HG02588 (cell line): ENCODE measurements around the gene CD2AP.
"Not testable (repeated sequence)": the region's sequence is repeated elsewhere in the genome, so short reads cannot be mapped to it uniquely, and the experiment has no call there.

Source experiments
- ATAC-seq: cut with Tn5 transposase; IDR thresholded peaks from one replicate; pipeline ENCODE4 v1.9.1; 2021; ENCODE audit warnings: mild to moderate bottlenecking, moderate library complexity; ENCODE audit not compliant: unreplicated experiment

Gene CD2AP

DNA sequence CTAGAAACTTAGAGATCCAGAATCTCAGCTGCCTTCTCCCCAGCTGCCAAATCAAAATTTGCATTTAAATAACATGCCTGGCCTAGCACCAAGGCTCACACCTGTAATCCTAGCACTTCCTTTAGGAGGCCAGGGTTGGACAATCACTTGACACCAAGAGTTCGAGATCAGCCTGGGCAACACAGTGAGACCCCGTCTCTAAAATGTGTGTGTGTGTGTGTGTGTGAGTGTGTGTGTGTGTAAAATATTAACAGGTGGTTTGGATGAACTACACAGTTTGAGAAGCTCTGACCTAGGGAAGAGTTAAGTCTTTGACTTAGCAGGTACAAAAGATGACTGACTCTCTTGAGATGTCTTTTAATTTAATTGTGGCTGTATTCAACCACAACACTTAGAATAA is 20.2 kb upstream of the CD2AP start:
- no peak for ATAC-seq

GRCh38 chr6:47464052-47464451 is 13.5 kb upstream of the CD2AP start:
- no peak for ATAC-seq

DNA sequence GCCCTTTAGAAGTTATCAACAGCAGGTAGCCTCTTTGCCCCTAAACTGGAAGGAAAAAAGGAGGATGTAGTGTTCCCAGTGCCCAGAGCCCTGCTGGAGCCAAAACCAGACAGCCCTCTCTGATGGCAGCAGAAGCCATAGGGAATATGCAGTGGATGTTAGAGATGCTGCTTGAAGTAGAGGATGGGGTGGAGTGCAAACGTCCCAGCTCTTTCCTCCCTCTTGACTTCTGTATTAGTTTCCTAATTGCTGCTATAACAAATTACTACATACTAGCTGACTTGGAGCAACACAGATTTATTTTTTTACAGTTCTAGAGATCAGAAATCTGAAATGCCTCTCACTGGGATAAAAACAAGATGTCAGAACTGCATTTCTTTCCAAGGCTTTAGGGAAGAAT is 12.5 kb upstream of the CD2AP start:
- no peak for ATAC-seq

GRCh38 chr6:47471911-47472310 is 5.7 kb upstream of the CD2AP start:
- ATAC-seq = no peak

DNA sequence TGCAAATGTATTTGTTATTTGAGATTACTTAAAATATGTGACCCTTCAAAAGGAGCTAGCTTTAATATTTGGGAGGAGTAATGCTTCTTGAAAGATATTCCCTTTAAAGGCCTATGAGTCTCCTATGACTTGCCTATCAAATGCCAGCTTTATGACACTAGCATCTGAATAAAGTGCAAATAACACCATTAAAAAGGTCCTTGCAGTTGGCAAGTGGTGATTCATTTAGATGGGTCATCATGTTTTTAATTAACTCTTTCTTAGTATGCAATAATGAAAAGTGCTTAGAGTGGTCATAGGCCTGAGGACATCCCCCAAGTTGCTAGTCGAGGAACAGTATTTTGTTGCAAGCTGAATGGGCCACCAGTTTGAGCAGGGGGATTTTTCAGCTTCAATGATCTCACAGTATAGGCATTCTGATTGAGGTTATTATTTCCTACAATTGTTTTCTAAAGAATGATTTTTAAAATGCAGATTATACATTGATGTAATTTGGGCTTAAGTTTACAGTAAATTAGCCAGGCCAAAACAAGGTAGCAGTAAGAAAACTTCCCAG is 3.7 kb upstream of the CD2AP start:
- no peak for ATAC-seq

- ATAC-seq = no peak
Observed at GRCh38 chr6:47475319-47475816, 2.2 kb upstream of the CD2AP start.

GRCh38 chr6:47476781-47477496 is 650 bp upstream of the CD2AP start:
- no peak for ATAC-seq

- ATAC-seq = no peak
Observed at GRCh38 chr6:47478233-47479139, 897 bp downstream of the CD2AP start.

DNA sequence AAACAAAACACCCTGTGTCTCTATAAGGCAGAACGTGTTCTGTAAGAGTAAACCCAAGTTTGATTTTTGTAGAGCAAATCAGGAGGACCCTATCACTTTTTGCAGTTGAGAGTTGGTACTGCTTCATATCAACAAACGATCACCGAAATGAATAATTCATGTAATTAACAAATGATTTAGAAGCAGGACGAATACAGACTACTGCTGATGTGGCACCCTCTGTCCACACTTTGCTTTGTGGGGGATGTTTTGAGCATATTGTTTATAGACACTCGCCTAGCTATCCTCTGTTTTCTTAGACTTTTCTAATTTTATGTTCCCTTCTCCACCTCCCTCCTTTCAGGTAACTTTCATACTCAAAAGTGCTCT is 1.5 kb downstream of the CD2AP start:
- ATAC-seq = no peak

GRCh38 chr6:47479874-47480273 is 2.3 kb downstream of the CD2AP start:
- no peak for ATAC-seq

DNA sequence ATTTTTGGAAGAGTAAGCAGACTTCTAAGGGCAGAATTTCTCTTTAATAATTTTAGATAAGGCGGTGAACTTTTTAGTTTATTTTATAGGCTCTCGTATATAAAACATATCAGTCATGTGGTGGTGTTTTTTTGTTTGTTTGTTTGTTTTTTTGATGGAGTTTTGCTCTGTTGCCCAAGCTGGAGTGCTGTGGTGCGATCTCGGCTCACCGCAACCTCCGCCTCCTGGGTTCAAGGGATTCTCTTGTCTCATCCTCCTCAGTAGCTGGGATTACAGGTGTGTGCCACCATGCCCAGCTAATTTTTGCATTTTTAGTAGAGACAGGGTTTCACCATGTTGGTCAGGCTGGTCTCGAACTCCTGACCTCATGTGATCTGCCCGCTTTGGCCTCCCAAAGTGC is 3.6 kb downstream of the CD2AP start:
- not testable (repeated sequence) for ATAC-seq

DNA sequence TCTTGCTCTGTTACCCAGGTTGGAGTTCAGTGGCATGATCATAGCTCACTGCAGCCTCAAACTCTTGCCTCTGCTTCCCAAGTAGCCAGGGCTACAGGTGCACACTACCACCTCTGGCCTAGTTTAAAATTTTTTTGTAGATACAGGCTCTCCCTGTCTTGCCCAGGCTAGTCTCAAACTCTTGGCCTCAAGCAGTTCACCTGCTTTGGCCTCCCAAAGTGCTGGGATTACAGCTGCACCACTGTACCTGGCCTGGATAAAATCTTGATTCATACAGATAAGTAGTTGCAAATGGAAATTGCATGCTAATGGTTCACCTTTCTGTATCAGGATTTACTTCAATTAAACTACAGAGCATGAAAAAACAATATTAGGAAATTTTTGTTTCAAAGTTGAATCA is 4.2 kb downstream of the CD2AP start:
- no peak for ATAC-seq

- ATAC-seq = peak; percentile 17
Observed at GRCh38 chr6:47483516-47483852, 5.9 kb downstream of the CD2AP start.

- peak; percentile 44 for ATAC-seq
Observed at GRCh38 chr6:47483853-47484546, 6.4 kb downstream of the CD2AP start.

- no peak for ATAC-seq
Observed at GRCh38 chr6:47484616-47485015, 7.0 kb downstream of the CD2AP start.

DNA sequence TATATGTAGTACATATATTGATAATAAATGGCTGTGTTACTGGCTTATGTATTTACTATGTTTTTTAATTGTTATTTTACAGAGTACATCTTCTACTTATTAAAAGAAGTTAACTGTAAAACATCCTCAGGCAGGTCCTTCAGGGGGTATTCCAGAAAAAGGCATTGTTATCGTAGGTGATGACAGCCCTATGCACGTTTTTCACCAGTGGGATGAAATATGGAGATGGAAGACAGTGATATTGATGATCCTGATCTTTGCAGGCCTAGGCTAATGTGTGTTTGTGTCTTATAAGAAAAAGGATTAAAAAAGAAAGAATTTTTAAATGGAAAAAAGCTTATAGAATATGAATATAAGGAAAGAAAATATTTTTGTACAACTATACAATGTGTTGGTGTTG is 7.5 kb downstream of the CD2AP start:
- ATAC-seq = no peak

DNA sequence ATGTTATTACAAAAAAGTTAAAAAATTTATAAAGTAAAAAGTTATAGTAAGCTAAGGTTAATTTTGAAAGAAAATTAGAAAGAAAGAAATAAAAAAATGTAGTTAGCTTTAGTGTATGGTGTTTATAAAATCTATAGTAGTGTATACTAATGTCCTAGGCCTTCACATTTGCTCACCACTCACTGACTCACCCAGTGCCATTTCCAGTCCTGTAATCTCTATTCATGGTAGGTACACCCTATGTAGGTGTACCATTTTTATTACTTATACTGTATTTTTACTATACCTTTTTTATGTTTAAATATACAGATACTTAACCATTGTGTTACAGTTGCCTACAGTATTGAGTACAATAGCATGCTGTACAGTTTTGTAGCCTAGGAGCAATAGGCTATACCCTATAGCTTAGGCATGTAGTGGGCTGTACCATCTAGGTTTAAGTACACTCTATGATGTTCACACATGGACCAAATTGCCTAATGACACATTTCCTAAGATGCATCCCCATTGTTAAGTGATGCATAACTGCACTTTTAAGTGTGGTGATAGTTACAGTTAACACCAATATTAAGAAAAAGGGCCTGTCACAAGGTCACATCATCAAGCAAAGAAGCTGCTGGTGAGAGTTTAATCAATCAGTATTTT is 8.0 kb downstream of the CD2AP start:
- no peak for ATAC-seq

DNA sequence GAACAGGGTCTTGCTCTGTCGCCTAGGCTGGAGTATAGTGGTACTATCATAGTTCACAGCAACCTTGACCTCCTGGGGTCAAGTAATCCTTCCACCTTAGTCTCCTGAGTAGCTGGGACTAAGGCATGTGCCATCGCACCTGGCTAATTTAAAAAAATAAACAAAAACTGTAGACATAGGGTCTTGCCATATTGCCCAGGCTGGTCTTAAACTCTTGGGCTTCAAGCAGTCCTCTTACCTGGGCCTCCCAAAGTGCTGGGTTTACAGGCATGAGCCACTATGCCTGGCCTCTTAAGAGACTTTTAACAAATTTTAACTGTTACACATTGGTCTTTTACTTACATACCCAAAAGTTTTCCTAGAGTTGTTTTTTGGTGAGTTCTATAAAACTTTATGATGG is 12.4 kb downstream of the CD2AP start:
- no peak for ATAC-seq

DNA sequence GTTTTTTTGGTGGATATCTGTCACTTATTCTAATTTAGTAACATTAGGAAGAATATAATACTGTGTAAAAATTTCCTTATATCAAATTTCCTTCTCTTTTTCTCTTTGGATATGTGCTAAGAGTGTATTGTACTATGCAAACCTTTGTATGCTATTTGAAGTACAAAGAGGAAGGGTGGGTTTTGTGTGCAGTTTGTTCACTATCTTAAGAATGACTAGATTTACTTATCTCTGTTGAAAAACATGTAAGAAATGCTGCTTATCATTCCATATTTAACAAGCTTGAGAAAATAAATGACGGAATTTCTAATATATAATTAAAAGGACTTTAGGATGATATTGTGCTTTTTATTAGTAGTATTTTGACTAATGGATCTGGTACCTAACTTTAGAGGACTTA is 13.1 kb downstream of the CD2AP start:
- no peak for ATAC-seq

DNA sequence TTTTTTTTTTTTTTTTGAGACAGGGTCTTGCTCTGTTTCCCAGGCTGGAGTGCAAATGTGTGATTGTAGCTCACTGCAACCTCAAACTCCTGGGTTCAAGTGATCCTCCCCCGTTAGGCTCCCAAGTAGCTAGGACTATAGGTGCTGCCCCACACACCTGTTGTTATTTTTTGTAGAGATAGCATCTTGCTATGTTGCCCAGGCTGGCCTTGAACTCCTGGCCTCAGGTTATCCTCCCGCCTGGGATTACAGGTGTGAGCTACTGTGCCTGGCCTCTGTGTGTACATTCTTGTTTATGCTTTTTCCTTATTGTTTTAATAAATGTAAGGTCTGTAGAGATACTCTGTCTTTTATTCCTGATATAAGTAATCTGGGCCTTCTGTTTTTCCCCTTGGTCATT is 14.8 kb downstream of the CD2AP start:
- ATAC-seq = no peak

GRCh38 chr6:47495207-47495606 is 17.6 kb downstream of the CD2AP start:
- ATAC-seq = no peak
